Measurements from ENCODE around the gene NEGR1.

Gene NEGR1

GRCh38 chr1:71857862-71858261 lies 424.5 kb downstream of the NEGR1 start:
- TF ChIP-seq CTCF (IDR thresholded peaks at IDR 0.05; ENCODE audit: low read depth, low read length) (no peak), EZH2phosphoT487 (IDR thresholded peaks at IDR 0.05; ENCODE audit: low read depth) (no peak)
- Histone ChIP-seq H3K79me2 (ENCODE audit: low read length) (no peaks in the 10 kb centered on the region), H4K20me1 (ENCODE audit: insufficient read depth, low read length) (no peaks in the 10 kb centered on the region), H2AFZ (ENCODE audit: low read depth, low read length) (no peak overlapping the region), H3K27me3 (ENCODE audit: low read depth, low read length) (no peaks in the 10 kb centered on the region), H3K27ac (ENCODE audit: low read length) (no peak overlapping the region), H3K9me3 (ENCODE audit: insufficient read depth, low read length) (no peaks in the 10 kb centered on the region), H3K4me1 (ENCODE audit: low read length) (no peaks in the 10 kb centered on the region), H3K9ac (ENCODE audit: low read length) (no peak overlapping the region), H3K36me3 (replicated peaks; ENCODE audit: low read depth, low read length) (no peaks in the 10 kb centered on the region), H3K4me3 (ENCODE audit: low read length) (no peak overlapping the region), H3K4me2 (ENCODE audit: low read length) (no peak overlapping the region)

- Histone ChIP-seq H3K9me3 (ENCODE audit: insufficient read depth, low read length) (no peaks in the 10 kb centered on the region), H4K20me1 (ENCODE audit: insufficient read depth, low read length) (no peaks in the 10 kb centered on the region), H3K4me3 (ENCODE audit: low read length) (no peak overlapping the region), H3K4me2 (ENCODE audit: low read length) (no peak overlapping the region), H3K79me2 (ENCODE audit: low read length) (no peaks in the 10 kb centered on the region), H3K9ac (ENCODE audit: low read length) (no peak overlapping the region), H2AFZ (ENCODE audit: low read depth, low read length) (no peak overlapping the region), H3K27ac (ENCODE audit: low read length) (no peak overlapping the region), H3K4me1 (ENCODE audit: low read length) (no peaks in the 10 kb centered on the region), H3K27me3 (ENCODE audit: low read depth, low read length) (no peaks in the 10 kb centered on the region), H3K36me3 (replicated peaks; ENCODE audit: low read depth, low read length) (no peaks in the 10 kb centered on the region)
- TF ChIP-seq CTCF (IDR thresholded peaks at IDR 0.05; ENCODE audit: low read depth, low read length) = no peak
- no peak for TF ChIP-seq EZH2phosphoT487 (IDR thresholded peaks at IDR 0.05; ENCODE audit: low read depth)
Measured at GRCh38 chr1:71853360-71853759, 429.0 kb downstream of the NEGR1 start.

GRCh38 chr1:71850936-71851335 lies 431.4 kb downstream of the NEGR1 start:
- Histone ChIP-seq H4K20me1 (ENCODE audit: insufficient read depth, low read length) (no peaks in the 10 kb centered on the region), H3K27ac (ENCODE audit: low read length) (no peak overlapping the region), H3K4me2 (ENCODE audit: low read length) (no peak overlapping the region), H3K9me3 (ENCODE audit: insufficient read depth, low read length) (no peaks in the 10 kb centered on the region), H3K36me3 (replicated peaks; ENCODE audit: low read depth, low read length) (no peaks in the 10 kb centered on the region), H3K79me2 (ENCODE audit: low read length) (no peaks in the 10 kb centered on the region), H3K27me3 (ENCODE audit: low read depth, low read length) (no peaks in the 10 kb centered on the region), H3K4me1 (ENCODE audit: low read length) (no peaks in the 10 kb centered on the region), H2AFZ (ENCODE audit: low read depth, low read length) (no peak overlapping the region), H3K9ac (ENCODE audit: low read length) (no peak overlapping the region), H3K4me3 (ENCODE audit: low read length) (no peak overlapping the region)
- no peak for TF ChIP-seq EZH2phosphoT487 (IDR thresholded peaks at IDR 0.05; ENCODE audit: low read depth)
- no peak for TF ChIP-seq CTCF (IDR thresholded peaks at IDR 0.05; ENCODE audit: low read depth, low read length)

DNA sequence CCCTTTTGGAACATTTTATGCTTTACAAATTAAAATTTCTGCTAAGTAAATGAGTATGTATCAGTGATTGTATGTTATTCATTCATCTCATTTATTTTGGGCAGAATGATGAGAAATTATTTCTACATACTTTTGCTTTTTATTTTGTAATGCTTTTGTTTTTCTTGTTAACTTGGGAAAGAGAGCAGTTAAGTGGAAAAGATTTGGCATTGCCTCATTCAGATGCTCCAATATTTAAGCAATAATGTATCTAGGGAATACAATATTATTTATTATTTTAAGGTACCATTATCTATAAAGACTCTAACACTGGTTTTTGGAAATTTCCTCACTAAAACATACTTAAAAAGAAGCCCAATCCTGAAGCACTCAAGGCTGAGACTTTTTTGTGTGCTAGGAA lies 431.8 kb downstream of the NEGR1 start:
- no peaks in the 10 kb centered on the region for H3K79me2 ChIP-seq (ENCODE audit: low read length)
- H3K4me2 ChIP-seq (ENCODE audit: low read length) = no peak overlapping the region
- no peak overlapping the region for H3K9ac ChIP-seq (ENCODE audit: low read length)
- no peaks in the 10 kb centered on the region for H3K4me1 ChIP-seq (ENCODE audit: low read length)
- no peaks in the 10 kb centered on the region for H3K27me3 ChIP-seq (ENCODE audit: low read depth, low read length)
- no peaks in the 10 kb centered on the region for H3K36me3 ChIP-seq (replicated peaks; ENCODE audit: low read depth, low read length)
- H3K9me3 ChIP-seq (ENCODE audit: insufficient read depth, low read length) = no peaks in the 10 kb centered on the region
- no peak for TF ChIP-seq EZH2phosphoT487 (IDR thresholded peaks at IDR 0.05; ENCODE audit: low read depth)
- no peak for TF ChIP-seq CTCF (IDR thresholded peaks at IDR 0.05; ENCODE audit: low read depth, low read length)
- no peak overlapping the region for H3K4me3 ChIP-seq (ENCODE audit: low read length)
- H3K27ac ChIP-seq (ENCODE audit: low read length) = no peak overlapping the region
- no peak overlapping the region for H2AFZ ChIP-seq (ENCODE audit: low read depth, low read length)
- no peaks in the 10 kb centered on the region for H4K20me1 ChIP-seq (ENCODE audit: insufficient read depth, low read length)
